ENCODE measurements around the gene CYP2E1.

CYP2E1 gene

GRCh38 chr10:133559216-133559615, 32.1 kb downstream of the CYP2E1 start:
- intact Hi-C loops (cut with DNase I; ENCODE audit: low total_unique reads): no loop called here
- no peaks in the 10 kb centered on the region for H3K9me3 ChIP-seq
- TF ChIP-seq CTCF (IDR thresholded peaks at IDR 0.05): no peak
- H3K27me3 ChIP-seq: peaks cover 0 to 17% of the 10 kb centered on the region in 2 donors
- no peaks in the 10 kb centered on the region for H3K36me3 ChIP-seq
- no peak overlapping the region for H3K4me3 ChIP-seq
- H3K4me1 ChIP-seq: no peaks in the 10 kb centered on the region
- DNase-seq: no peak
- H3K27ac ChIP-seq: no peak overlapping the region

GRCh38 chr10:133564816-133565215, 37.7 kb downstream of the CYP2E1 start:
- H3K27ac ChIP-seq: peak overlapping the region in 1 of 2 donors; percentile 49
- H3K9me3 ChIP-seq: peaks cover 0 to 8% (median 0%) of the 10 kb centered on the region in 3 donors
- intact Hi-C loops (cut with DNase I; ENCODE audit: low total_unique reads): no loop called here
- H3K4me1 ChIP-seq: no peaks in the 10 kb centered on the region
- H3K4me3 ChIP-seq: peak overlapping the region in 1 of 2 donors; percentile 38
- H3K27me3 ChIP-seq: peaks cover 0 to 16% of the 10 kb centered on the region in 2 donors
- H3K36me3 ChIP-seq: no peaks in the 10 kb centered on the region
- no peak for TF ChIP-seq CTCF (IDR thresholded peaks at IDR 0.05)
- no peak for DNase-seq

GRCh38 chr10:133565441-133566294, 38.5 kb downstream of the CYP2E1 start, which contains the start of gene SYCE1:
TSS of gene SYCE1 (minus strand) at chr10:133565583. CDS start at chr10:133565529, 54 bp downstream.
- Histone ChIP-seq H3K36me3 (no peaks in the 10 kb centered on the region), H3K27ac (peak within 1 kb of the TSS in 1 of 2 donors; percentile 49), H3K9me3 (peaks cover 0 to 8% (median 0%) of the 10 kb centered on the region in 3 donors), H3K27me3 (peaks cover 0 to 16% of the 10 kb centered on the region in 2 donors), H3K4me3 (peak within 1 kb of the TSS in 1 of 2 donors; percentile 38), H3K4me1 (no peaks in the 10 kb centered on the region)
- intact Hi-C loops (cut with DNase I; ENCODE audit: low total_unique reads): no loop called here
- TF ChIP-seq CTCF (IDR thresholded peaks at IDR 0.05): no peak
- peak in 1 of 2 donors; percentile 90 for DNase-seq

- Histone ChIP-seq H3K27me3 (peaks cover 0 to 16% of the 10 kb centered on the region in 2 donors), H3K4me1 (no peaks in the 10 kb centered on the region), H3K9me3 (peaks cover 0 to 8% (median 0%) of the 10 kb centered on the region in 3 donors), H3K4me3 (no peak overlapping the region), H3K36me3 (no peaks in the 10 kb centered on the region), H3K27ac (no peak overlapping the region)
- DNase-seq: no peak
- no peak for TF ChIP-seq CTCF (IDR thresholded peaks at IDR 0.05)
- intact Hi-C loops (cut with DNase I; ENCODE audit: low total_unique reads): no loop called here
Observed at GRCh38 chr10:133567119-133567518, 40.0 kb downstream of the CYP2E1 start.

- no peak for TF ChIP-seq CTCF (IDR thresholded peaks at IDR 0.05)
- Histone ChIP-seq H3K4me3 (no peak overlapping the region), H3K27me3 (peaks cover 0 to 16% of the 10 kb centered on the region in 2 donors), H3K36me3 (peaks cover 0 to 1% (median 0%) of the 10 kb centered on the region in 3 donors), H3K9me3 (peaks cover 0 to 10% (median 4%) of the 10 kb centered on the region in 3 donors), H3K27ac (no peak overlapping the region), H3K4me1 (no peaks in the 10 kb centered on the region)
- DNase-seq: no peak
- intact Hi-C loops (cut with DNase I; ENCODE audit: low total_unique reads): no loop called here
Observed at GRCh38 chr10:133567609-133568286, 40.6 kb downstream of the CYP2E1 start.

Data from tibial artery (tissue), 4 donors.